PFSK-1 (cell line): ENCODE results near the gene NOD2.

ENCODE experiments used
- FOXP2 ChIP-seq: optimal IDR thresholded peaks from 2 replicates; pipeline ENCODE3; 2011; ENCODE audit warnings: borderline replicate concordance, control low read depth, inconsistent platforms; ENCODE audit not compliant: insufficient read depth; ENCODE audit errors: extremely low read length, extremely low read depth
- POLR2AphosphoS5 ChIP-seq: IDR thresholded peaks from 2 replicates; pipeline ENCODE4 v1.6.1; 2012; ENCODE audit warnings: low read depth, mild to moderate bottlenecking, control low read depth, low read length, moderate library complexity
- SIN3A ChIP-seq: IDR thresholded peaks from 2 replicates; pipeline ENCODE4 v1.6.1; 2012; ENCODE audit warnings: mild to moderate bottlenecking, low read length, moderate library complexity, borderline replicate concordance; ENCODE audit not compliant: insufficient read depth
- TAF1 ChIP-seq: IDR thresholded peaks from 2 replicates; pipeline ENCODE4 v1.6.1; 2012; ENCODE audit warnings: low read length, control low read depth, borderline replicate concordance; ENCODE audit not compliant: insufficient read depth
- TF ChIP-seq, protein P1 (sequence below), 2 experiments: IDR thresholded peaks; 2 replicates each; pipeline versions ENCODE4 v1.6.1 to v1.8.0; 2011 to 2012; ENCODE audit warnings: low read depth in 2 of 2, low read length in 2 of 2, control low read depth in 1 of 2, inconsistent platforms in 1 of 2, mild to moderate bottlenecking in 1 of 2, moderate library complexity in 1 of 2; ENCODE audit not compliant: insufficient read depth in 1 of 2

Gene NOD2

DNA sequence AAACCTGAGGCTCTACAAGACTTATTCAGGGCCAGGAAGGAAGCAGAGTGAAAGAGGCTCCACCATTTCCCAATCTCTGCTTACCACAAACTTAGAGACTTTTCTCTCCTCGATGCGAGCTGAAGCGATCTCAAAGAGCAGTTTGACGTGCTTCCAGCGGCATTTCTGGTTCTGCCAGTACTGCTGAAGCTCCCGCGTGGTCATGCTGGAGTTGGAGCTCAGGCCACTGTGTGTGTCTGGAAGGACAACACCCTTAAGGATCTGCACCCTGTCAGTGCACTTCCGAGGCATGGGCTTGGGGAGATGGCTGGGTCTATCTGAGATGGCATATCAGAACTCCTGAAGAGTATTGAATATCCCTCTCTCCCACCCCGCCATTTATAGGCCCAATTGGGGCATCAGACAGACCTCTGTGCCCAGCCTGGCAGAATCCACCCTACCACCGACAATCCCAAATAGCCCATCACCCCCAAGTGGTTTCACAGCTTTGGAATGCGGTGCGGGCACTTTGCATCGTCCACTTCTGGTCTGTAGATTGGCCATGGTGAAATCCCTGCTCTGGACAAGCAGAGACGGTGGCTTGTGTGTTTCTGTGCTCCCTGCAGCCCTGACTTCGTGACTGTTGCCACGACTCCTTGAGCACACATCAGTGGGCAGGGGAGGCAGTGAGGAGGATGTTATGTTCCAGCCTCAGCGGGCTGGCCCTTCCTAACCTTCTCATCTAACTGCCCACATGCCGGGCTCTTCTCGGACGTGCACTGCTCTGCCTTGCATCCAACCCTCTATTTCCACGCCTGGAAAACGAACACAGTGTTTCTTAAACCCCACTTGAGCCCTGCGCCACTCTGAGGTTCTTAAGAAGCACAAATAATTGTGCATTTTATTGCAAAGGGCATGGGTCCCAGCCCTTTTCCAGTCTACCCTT lies 17.5 kb upstream of the NOD2 start:
- TF ChIP-seq, protein P1, sequence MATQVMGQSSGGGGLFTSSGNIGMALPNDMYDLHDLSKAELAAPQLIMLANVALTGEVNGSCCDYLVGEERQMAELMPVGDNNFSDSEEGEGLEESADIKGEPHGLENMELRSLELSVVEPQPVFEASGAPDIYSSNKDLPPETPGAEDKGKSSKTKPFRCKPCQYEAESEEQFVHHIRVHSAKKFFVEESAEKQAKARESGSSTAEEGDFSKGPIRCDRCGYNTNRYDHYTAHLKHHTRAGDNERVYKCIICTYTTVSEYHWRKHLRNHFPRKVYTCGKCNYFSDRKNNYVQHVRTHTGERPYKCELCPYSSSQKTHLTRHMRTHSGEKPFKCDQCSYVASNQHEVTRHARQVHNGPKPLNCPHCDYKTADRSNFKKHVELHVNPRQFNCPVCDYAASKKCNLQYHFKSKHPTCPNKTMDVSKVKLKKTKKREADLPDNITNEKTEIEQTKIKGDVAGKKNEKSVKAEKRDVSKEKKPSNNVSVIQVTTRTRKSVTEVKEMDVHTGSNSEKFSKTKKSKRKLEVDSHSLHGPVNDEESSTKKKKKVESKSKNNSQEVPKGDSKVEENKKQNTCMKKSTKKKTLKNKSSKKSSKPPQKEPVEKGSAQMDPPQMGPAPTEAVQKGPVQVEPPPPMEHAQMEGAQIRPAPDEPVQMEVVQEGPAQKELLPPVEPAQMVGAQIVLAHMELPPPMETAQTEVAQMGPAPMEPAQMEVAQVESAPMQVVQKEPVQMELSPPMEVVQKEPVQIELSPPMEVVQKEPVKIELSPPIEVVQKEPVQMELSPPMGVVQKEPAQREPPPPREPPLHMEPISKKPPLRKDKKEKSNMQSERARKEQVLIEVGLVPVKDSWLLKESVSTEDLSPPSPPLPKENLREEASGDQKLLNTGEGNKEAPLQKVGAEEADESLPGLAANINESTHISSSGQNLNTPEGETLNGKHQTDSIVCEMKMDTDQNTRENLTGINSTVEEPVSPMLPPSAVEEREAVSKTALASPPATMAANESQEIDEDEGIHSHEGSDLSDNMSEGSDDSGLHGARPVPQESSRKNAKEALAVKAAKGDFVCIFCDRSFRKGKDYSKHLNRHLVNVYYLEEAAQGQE (IDR thresholded peaks at IDR 0.05; ENCODE audit: insufficient read depth in 1 of 2, low read depth in 2 of 2, low read length in 2 of 2): no peak
- TF ChIP-seq TAF1 (no peak), FOXP2 (no peak), POLR2AphosphoS5 (no peak), SIN3A (no peak)

DNA sequence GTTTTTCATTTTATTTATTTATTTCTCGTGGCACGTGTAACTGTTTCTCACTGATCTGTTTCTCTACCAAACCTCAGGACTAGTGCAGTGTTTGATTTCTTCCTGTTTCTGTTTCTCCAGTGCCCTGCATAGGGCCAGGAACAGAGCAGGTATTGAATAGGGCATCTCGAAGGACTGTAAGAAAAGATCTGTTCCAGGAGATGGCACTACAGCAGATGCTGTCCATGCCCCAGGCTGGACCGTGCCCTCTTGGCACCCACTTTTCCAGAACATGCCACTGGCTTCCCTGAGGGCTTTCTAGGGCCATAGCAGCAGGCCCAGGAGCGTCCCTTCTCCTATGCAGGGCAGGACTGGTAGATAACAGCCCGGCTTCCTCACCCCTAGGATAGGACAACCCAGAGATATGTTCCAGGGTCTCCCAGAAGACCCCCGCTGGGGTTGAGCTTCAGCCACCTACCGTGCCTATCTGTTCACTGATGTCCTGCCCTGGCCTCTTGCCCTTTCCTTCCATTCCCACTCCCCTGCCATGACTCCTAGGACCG lies 16.7 kb upstream of the NOD2 start:
- TF ChIP-seq TAF1: no peak
- no peak for TF ChIP-seq POLR2AphosphoS5
- TF ChIP-seq FOXP2: no peak
- TF ChIP-seq, protein P1 (IDR thresholded peaks at IDR 0.05; ENCODE audit: insufficient read depth in 1 of 2, low read depth in 2 of 2, low read length in 2 of 2): no peak
- no peak for TF ChIP-seq SIN3A

DNA sequence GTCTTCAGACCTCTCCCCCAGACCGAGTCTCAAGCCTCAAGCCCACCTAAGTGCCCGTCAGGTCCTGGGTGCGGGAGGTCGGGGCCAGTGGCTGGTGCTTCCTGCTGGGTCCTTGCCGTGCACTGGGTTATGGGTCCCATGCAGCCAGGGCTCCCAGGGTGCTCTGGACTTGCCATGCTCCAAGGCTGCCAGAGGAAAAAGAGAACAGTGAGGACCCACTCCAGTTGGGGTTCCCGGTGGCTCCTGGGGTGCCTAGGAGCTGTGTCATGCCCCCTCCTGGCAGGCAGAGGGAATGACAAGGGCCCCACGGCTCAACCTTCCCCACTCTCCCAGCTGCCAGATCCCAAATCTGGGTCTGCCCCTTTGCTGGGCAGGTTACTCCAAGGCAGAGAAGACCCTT lies 16.1 kb upstream of the NOD2 start:
- TF ChIP-seq TAF1 (no peak), SIN3A (no peak), POLR2AphosphoS5 (no peak), FOXP2 (no peak)
- TF ChIP-seq, protein P1 (IDR thresholded peaks at IDR 0.05; ENCODE audit: insufficient read depth in 1 of 2, low read depth in 2 of 2, low read length in 2 of 2): no peak

DNA sequence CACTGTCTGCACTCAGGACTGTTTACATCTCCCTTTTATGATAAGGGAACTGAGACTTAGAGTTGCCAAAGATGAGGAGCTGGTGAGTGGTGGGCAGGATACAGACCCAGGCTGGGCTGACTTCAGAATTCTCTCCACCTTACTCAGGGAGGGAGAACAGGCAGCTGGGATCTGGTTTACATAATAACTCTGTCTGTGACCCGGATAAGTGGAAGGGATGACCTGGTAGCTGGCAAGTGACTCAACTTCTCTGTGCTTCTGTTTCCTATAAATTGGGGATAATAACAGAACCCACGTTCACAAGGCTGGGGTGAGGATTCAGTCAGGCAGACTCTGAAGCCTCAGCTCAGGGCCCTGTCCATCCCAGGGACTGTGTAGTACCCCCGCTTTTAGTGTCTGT lies 14.9 kb upstream of the NOD2 start:
- TF ChIP-seq, protein P1 (IDR thresholded peaks at IDR 0.05; ENCODE audit: insufficient read depth in 1 of 2, low read depth in 2 of 2, low read length in 2 of 2): no peak
- TF ChIP-seq SIN3A (no peak), TAF1 (no peak), FOXP2 (no peak), POLR2AphosphoS5 (no peak)
